HG02798 (cell line): Measurements from ENCODE around the gene IFNAR2.
"Not testable (repeated sequence)": the region's sequence is repeated elsewhere in the genome, so short reads cannot be mapped to it uniquely, and the experiment has no call there.

Experiments
- ATAC-seq: cut with Tn5 transposase; IDR thresholded peaks from one replicate; pipeline ENCODE4 v1.9.1; 2021; ENCODE audit warnings: mild to moderate bottlenecking; ENCODE audit not compliant: unreplicated experiment, poor library complexity

The IFNAR2 gene

DNA sequence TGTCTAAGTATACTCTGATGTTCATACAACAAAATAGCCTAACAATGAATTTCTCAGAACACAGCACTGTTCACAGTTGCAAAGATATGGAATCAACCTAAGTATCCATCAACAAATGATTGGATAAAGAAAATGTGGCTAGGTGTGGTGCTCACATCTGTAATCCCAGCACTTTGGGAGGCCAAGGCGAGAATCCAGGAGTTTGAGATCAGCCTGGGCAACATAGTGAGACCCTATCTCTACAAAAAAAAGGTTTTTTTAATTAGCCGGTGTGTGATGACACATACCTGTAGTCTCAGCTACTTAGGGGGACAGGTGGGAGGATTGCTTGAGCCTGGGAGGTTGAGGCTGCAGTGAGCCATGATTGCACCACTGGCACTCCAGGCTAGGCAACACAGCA, 10.7 kb downstream of the IFNAR2 start:
- ATAC-seq = no peak

- no peak for ATAC-seq
Measured at GRCh38 chr21:33241846-33242245, 12.1 kb downstream of the IFNAR2 start.

GRCh38 chr21:33242846-33243245, 13.1 kb downstream of the IFNAR2 start:
- ATAC-seq = not testable (repeated sequence)

DNA sequence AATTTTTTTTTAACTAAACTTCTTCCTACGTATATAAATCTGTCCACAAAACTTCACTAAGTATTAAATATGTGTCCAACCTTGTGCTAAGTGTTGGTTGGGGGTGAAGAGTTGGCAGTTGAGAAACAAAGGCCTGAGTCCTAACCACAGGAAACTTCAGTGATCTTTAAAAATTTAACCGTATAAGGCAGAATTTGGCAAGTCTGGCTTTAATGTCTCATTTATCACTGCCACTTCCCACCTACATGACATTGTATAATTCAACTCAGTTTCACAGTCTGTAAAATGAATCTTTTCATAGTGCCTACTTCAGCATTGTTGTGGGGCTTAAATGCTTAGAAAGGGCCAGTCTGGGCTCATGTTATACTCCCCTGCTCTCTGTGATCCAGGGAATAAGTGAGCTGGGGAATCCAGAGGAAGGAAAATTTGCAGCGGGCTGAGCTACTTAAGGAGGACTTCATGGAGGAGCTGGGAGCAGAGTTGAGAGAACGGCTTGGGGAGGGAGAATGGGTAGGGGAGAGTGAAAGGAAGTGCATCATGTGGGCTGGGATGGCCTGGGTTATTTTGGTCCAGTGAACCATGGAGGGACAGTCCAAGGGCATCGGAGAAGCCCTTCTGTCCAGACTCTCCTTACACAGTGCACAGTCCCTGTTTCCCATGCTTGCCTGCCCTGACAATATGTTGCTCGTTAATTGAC, 14.5 kb downstream of the IFNAR2 start:
- ATAC-seq = no peak

DNA sequence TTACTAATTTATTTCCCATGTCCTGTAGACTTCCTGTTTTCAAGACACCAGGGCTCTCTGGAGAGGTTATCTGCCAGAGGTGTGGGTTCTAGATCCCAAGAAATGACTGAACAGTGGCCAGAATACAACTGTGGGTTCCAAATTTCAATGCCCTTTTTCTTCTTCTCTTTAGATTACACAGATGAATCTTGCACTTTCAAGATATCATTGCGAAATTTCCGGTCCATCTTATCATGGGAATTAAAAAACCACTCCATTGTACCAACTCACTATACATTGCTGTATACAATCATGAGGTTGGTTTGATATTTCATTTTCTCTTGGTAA, 15.0 kb downstream of the IFNAR2 start:
- ATAC-seq = no peak

DNA sequence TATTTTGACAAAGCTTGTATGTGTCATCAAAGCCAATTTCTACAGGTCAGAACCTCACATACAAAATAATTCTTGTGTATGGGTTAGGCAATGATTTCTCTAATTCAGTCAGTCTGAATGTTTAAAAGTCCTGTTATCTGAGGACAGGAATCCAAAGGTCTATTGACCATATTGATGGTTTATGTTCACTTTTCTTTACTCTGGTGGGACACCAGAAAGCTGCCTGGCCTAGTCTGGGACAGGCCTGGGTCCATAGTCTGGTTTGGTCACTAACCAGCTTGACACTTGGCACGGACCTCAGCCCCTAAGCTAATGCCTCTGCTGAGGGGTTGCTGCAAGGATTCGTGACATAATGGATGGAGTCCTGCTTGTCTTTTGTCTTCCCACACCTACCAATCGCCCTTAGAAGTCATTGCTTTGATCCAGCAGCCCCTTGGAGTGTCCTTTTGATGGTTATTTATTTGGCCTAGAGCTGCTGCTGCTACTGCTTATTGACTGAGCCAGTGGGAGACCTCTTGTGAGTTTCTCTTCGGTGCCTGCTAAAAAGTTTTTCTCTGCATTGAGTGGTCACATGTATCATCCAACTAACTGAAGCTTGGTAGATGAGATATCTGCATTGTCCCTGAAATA, 15.7 kb downstream of the IFNAR2 start:
- ATAC-seq = no peak

GRCh38 chr21:33246506-33246905, 16.8 kb downstream of the IFNAR2 start:
- no peak for ATAC-seq

- no peak for ATAC-seq
Measured at GRCh38 chr21:33246963-33247362, 17.2 kb downstream of the IFNAR2 start.

GRCh38 chr21:33247599-33247998, 17.9 kb downstream of the IFNAR2 start:
- ATAC-seq = no peak

GRCh38 chr21:33249331-33250002, 19.7 kb downstream of the IFNAR2 start:
- no peak for ATAC-seq

DNA sequence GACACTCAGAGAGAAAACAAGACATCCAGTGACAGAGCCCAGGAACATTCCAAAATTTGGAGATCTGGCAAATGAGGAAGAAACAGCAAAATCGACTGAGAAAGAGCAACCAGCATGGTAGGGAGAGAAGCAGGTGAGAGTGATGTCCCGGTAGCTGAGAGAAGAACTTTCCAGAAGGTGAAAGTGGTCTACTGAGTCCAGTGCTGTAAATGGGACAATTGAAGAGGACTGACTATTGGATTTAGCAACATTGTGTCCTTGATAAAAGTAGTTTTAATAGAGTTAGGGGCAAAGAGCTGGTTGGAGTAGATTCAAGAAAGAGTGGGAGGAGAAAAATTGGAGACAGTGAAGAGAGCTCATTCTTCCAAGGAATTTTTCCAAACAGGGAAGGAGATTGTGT, 21.4 kb downstream of the IFNAR2 start:
- no peak for ATAC-seq

DNA sequence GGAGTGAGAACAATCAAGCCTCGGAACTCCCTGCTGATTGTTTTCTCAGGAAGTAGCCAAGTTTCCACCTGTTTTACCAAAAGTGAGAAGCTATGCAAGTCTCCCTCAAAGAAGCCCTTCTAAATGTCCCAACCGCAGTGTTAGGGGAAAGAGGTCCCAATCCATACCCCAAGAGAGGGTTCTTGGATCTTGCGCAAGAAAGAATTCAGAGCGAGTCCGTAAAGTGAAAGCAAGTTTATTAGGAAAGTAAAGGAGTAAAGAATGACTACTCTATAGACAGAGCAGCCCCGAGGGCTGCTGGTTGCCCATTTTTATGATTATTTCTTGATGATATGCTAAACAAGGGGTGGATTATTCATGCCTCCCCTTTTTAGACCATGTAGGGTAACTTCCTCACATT, 23.6 kb downstream of the IFNAR2 start:
- ATAC-seq = not testable (repeated sequence)

DNA sequence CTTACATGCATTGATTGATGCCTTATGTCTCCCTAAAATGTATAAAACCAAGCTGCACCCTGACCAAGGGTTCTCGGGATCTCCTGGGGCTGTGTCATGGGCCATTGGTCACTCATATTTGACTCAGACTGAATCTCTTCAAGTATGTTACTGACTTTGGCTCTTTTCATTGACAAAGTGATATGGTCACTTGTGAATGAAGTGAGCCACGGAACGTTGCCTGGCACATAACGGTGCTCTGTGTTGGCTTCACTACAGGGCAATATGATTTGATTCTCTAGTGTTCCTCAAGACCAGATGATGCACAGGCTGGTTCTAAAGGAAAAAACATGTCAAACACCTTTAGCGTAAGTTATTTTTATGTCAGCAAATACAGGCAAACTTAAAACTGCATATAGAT, 25.0 kb downstream of the IFNAR2 start:
- no peak for ATAC-seq

DNA sequence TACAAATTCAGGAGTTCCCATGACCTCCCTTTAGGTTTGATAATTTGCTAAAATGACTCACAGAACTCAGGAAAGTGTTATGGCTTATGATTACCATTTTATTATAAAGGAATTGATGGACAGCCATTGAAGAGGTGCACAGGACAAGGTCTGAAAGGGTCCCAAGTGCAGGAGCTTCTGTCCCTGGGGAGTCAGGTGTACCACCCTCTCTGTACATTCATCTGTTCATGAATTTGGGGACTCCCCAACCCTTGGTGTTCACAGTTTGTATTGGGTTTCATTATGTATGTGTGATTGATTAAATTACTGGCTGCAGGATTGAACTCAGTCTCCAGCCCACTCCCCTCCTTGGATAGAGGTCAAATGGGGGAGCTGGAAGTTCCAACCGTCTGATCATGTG, 25.7 kb downstream of the IFNAR2 start:
- ATAC-seq = no peak

DNA sequence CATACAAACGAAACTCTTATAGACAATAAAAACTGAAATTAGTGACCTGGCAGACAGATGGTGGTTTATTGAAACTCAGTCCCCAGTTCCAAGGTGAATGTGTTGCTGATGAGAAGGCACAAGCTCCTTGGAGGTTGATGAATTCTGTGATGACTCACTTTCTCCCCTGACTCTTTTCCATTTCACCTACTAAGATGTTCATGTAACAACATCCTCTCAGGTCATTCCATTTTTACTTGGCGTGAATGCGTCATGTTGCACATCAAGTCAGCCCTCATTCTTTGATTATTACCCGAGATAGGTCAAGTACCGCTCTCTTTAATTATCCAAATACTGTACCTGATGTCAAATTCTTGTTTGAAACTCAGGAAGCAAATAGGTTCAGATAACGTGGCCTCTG, 26.3 kb downstream of the IFNAR2 start:
- ATAC-seq = no peak

DNA sequence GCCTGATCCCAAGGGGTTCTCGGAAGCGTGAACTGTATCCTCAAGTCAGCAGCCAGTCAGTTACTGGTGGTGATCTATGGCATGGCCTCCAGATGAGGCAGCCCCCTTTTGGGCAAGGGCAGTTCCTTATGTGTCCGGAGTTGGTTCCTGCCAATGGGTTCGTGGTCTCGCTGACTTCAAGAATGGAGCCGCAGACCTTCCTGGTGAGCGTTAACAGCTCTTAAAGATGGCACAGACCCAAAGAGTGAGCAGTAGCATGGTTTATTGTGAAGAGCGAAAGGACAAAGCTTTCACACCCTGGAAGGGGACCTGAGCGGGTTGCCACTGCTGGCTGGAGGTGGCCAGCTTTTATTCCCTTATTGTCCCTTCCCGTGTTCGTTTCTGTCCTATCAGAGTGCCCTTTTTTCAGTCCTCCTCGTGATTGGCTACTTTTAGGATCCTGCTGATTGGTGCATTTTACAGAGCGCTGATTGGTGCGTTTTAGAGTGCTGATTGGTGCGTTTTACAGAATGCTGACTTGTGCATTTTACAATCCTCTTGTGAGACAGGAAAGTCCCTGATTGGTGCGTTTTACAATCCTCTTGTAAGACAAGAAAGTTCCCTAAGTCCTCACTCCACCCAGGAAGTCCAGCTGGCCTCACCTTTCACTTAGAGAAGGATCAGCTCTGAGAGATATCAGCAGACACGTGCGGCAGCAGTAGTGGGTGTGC, 27.5 kb downstream of the IFNAR2 start:
- ATAC-seq = no peak

GRCh38 chr21:33258475-33258874, 28.7 kb downstream of the IFNAR2 start:
- ATAC-seq = no peak

GRCh38 chr21:33259428-33259827, 29.7 kb downstream of the IFNAR2 start:
- no peak for ATAC-seq

GRCh38 chr21:33259995-33260394, 30.3 kb downstream of the IFNAR2 start:
- no peak for ATAC-seq

DNA sequence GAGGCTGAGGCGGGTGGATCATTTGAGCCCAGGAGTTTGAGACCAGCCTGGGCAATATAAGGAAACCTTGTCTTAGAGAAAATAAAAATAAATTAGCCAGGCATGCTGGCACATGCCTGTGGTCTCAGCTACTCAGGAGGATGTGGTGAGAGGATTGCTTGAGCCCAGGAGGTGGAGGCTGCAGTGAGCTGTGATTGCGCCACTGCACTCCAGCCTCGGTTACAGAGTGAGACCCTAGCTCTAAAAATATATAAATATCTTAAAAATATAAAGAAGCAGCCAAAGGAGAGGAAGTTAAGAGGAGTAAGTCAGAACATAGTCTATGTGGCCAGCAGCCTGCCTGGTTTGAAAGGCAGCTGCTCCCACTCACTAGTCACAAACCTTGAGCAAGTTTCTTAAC, 31.9 kb downstream of the IFNAR2 start:
- ATAC-seq = no peak

- no peak for ATAC-seq
Measured at GRCh38 chr21:33262921-33263320, 33.2 kb downstream of the IFNAR2 start.
